ENCODE data around the gene SLC30A2.
A peak's percentile ranks its signal among the peaks of the same experiment; 100 is the strongest.

- TF ChIP-seq, protein P1, sequence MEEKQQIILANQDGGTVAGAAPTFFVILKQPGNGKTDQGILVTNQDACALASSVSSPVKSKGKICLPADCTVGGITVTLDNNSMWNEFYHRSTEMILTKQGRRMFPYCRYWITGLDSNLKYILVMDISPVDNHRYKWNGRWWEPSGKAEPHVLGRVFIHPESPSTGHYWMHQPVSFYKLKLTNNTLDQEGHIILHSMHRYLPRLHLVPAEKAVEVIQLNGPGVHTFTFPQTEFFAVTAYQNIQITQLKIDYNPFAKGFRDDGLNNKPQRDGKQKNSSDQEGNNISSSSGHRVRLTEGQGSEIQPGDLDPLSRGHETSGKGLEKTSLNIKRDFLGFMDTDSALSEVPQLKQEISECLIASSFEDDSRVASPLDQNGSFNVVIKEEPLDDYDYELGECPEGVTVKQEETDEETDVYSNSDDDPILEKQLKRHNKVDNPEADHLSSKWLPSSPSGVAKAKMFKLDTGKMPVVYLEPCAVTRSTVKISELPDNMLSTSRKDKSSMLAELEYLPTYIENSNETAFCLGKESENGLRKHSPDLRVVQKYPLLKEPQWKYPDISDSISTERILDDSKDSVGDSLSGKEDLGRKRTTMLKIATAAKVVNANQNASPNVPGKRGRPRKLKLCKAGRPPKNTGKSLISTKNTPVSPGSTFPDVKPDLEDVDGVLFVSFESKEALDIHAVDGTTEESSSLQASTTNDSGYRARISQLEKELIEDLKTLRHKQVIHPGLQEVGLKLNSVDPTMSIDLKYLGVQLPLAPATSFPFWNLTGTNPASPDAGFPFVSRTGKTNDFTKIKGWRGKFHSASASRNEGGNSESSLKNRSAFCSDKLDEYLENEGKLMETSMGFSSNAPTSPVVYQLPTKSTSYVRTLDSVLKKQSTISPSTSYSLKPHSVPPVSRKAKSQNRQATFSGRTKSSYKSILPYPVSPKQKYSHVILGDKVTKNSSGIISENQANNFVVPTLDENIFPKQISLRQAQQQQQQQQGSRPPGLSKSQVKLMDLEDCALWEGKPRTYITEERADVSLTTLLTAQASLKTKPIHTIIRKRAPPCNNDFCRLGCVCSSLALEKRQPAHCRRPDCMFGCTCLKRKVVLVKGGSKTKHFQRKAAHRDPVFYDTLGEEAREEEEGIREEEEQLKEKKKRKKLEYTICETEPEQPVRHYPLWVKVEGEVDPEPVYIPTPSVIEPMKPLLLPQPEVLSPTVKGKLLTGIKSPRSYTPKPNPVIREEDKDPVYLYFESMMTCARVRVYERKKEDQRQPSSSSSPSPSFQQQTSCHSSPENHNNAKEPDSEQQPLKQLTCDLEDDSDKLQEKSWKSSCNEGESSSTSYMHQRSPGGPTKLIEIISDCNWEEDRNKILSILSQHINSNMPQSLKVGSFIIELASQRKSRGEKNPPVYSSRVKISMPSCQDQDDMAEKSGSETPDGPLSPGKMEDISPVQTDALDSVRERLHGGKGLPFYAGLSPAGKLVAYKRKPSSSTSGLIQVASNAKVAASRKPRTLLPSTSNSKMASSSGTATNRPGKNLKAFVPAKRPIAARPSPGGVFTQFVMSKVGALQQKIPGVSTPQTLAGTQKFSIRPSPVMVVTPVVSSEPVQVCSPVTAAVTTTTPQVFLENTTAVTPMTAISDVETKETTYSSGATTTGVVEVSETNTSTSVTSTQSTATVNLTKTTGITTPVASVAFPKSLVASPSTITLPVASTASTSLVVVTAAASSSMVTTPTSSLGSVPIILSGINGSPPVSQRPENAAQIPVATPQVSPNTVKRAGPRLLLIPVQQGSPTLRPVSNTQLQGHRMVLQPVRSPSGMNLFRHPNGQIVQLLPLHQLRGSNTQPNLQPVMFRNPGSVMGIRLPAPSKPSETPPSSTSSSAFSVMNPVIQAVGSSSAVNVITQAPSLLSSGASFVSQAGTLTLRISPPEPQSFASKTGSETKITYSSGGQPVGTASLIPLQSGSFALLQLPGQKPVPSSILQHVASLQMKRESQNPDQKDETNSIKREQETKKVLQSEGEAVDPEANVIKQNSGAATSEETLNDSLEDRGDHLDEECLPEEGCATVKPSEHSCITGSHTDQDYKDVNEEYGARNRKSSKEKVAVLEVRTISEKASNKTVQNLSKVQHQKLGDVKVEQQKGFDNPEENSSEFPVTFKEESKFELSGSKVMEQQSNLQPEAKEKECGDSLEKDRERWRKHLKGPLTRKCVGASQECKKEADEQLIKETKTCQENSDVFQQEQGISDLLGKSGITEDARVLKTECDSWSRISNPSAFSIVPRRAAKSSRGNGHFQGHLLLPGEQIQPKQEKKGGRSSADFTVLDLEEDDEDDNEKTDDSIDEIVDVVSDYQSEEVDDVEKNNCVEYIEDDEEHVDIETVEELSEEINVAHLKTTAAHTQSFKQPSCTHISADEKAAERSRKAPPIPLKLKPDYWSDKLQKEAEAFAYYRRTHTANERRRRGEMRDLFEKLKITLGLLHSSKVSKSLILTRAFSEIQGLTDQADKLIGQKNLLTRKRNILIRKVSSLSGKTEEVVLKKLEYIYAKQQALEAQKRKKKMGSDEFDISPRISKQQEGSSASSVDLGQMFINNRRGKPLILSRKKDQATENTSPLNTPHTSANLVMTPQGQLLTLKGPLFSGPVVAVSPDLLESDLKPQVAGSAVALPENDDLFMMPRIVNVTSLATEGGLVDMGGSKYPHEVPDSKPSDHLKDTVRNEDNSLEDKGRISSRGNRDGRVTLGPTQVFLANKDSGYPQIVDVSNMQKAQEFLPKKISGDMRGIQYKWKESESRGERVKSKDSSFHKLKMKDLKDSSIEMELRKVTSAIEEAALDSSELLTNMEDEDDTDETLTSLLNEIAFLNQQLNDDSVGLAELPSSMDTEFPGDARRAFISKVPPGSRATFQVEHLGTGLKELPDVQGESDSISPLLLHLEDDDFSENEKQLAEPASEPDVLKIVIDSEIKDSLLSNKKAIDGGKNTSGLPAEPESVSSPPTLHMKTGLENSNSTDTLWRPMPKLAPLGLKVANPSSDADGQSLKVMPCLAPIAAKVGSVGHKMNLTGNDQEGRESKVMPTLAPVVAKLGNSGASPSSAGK (IDR thresholded peaks at IDR 0.05): no peak
- no peak for TF ChIP-seq TAF1 (IDR thresholded peaks at IDR 0.05; ENCODE audit: control insufficient read depth, extremely low read depth, insufficient read depth, low read length, severe bottlenecking)
- TF ChIP-seq EP300 (IDR thresholded peaks at IDR 0.05; ENCODE audit: low read length): no peak
- TF ChIP-seq ZNF239 (CRISPR knock-in tag; IDR thresholded peaks at IDR 0.05): peak; percentile 22; the same call in 1 of the 2 replicates
- TF ChIP-seq RFX5 (IDR thresholded peaks at IDR 0.05; ENCODE audit: low read depth, low read length): no peak
- no peak for TF ChIP-seq RNF2 (IDR thresholded peaks at IDR 0.05)
- no peak for TF ChIP-seq NRF1 (conservative IDR thresholded peaks at IDR 0.05 in 1 of 2, IDR thresholded peaks at IDR 0.05 in 1 of 2)
- TF ChIP-seq FOS (IDR thresholded peaks at IDR 0.05; ENCODE audit: extremely low read depth, insufficient read length): no peak
Measured at GRCh38 chr1:25991937-25992688, 53.8 kb downstream of the SLC30A2 start.
